ENCODE data around the gene RAB5A.
"Not testable (repeated sequence)": the region's sequence is repeated elsewhere in the genome, so short reads cannot be mapped to it uniquely, and the experiment has no call there.

The RAB5A gene

DNA sequence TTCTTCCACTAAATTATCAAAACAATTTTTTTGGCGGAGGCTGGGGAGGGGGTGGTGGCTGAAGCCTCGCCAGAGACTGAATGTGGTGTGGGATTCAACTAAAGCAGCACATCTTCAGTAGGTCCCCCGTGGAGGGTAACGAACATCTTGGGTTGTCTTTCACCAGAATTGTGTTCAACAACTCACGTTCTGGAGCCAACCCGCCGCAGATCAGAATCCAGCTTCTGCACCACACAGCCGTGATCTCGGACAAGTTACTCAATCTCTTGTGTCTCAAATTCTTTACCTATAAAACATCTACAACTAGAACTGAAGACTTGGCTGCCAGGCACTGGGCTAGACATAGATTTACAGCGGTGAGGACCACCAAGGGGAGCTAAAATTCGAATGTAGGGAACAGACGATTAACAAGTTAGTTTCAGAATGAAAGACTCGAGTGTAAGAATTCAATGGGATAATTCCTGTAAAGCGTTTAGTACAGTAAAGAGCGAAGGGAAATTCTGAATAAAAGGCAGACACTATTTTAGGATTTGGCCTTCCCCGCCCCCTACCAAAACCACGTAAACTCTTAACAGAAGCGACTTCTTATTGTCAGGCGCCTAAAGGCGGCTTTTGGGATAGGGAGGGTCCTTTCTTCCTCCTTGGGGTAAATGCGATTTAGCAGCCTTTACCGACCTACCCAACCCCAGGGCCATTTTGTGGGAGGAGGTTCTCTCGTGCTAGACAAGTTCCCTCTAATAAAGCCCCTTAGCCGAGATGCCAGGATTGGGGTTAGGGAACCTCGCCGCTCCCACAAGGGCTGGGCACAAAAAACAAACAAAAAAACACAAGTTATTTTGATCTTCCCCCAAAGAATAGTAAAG is 697 bp upstream of the RAB5A start:
- 71 to 79% methylated on average over 24 to 26 of the region's 26 CpGs for WGBS, 2 experiments
- H3K4me1 ChIP-seq (ENCODE audit: control insufficient read depth, insufficient read depth, low read length): peaks cover 12% of the 10 kb centered on the region
- peak overlapping the region; percentile 100 for H3K4me3 ChIP-seq (ENCODE audit: insufficient read depth, low read depth, low read length)
- H3K27ac ChIP-seq (ENCODE audit: insufficient read depth, low read depth, low read length, poor library complexity, severe bottlenecking): peak overlapping the region; percentile 96
- no peaks in the 10 kb centered on the region for H3K27me3 ChIP-seq (ENCODE audit: control insufficient read depth, insufficient read depth, low read length, poor library complexity, severe bottlenecking)
- no peaks in the 10 kb centered on the region for H3K9me3 ChIP-seq (ENCODE audit: control insufficient read depth, low read length)
- peaks cover 3% of the 10 kb centered on the region for H3K36me3 ChIP-seq (ENCODE audit: control insufficient read depth, insufficient read depth, low read length)

DNA sequence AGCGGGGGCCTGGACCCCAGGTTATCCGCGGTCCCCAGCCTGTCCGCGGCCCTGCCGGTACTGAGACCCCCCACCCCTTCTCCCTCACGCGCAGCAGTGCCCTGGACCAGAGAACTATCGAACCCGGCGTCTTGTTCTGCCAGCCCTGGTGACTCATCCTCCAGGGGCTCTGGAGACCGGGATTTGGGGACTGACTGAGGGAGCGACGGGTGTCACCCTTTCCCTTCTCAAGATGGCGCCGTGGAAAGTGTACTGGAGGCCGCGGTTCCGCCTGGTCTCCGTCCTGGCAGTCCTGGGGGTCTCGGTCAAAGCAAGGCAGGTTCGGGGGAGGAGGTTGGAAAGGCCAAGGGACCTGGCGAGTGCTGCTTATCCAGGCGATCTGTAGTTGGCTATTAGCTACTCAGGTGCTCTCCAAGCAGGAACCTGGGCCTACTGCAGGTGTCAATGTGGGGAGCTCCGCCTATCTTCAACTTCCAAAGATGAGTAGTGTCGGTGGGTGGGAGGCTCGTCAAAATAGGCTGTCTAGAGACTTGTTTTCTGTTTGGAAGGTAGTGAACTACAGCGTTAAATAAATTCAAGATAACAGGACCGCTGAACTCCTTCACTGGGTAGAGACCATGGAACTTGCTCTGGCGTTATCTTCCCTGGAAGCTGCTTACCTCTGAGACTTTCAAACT is 790 bp downstream of the RAB5A start:
- WGBS, 2 experiments: 0 to 1% methylated on average over 30 of the region's 30 CpGs
- Histone ChIP-seq H3K4me3 (ENCODE audit: insufficient read depth, low read depth, low read length) (peak overlapping the region; percentile 100), H3K27ac (ENCODE audit: insufficient read depth, low read depth, low read length, poor library complexity, severe bottlenecking) (peak overlapping the region; percentile 96), H3K4me1 (ENCODE audit: control insufficient read depth, insufficient read depth, low read length) (peaks cover 12% of the 10 kb centered on the region), H3K9me3 (ENCODE audit: control insufficient read depth, low read length) (no peaks in the 10 kb centered on the region), H3K27me3 (ENCODE audit: control insufficient read depth, insufficient read depth, low read length, poor library complexity, severe bottlenecking) (no peaks in the 10 kb centered on the region), H3K36me3 (ENCODE audit: control insufficient read depth, insufficient read depth, low read length) (peaks cover 5% of the 10 kb centered on the region)

DNA sequence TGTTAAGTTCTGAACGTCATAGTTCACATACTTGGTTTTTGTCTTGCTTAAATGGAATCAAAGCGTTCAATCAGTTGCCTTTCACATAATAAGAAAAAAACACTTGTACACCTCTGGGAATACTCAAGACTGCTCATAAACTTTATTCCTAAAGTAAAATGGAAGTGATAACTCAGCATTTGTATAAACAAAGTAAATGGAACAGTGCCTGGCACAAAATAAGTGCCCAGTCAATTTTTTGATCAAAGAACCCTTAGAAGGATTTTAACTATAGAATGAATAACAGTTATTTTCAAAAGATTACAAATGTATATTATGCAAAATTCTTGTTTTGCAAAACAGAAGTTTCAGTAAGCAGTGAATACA is 1.3 kb downstream of the RAB5A start:
- peak overlapping the region; percentile 100 for H3K4me3 ChIP-seq (ENCODE audit: insufficient read depth, low read depth, low read length)
- no peaks in the 10 kb centered on the region for H3K9me3 ChIP-seq (ENCODE audit: control insufficient read depth, low read length)
- H3K27ac ChIP-seq (ENCODE audit: insufficient read depth, low read depth, low read length, poor library complexity, severe bottlenecking): no peak overlapping the region
- no peaks in the 10 kb centered on the region for H3K27me3 ChIP-seq (ENCODE audit: control insufficient read depth, insufficient read depth, low read length, poor library complexity, severe bottlenecking)
- 0 to 4% methylated on average over 2 of the region's 2 CpGs for WGBS, 2 experiments
- peaks cover 12% of the 10 kb centered on the region for H3K4me1 ChIP-seq (ENCODE audit: control insufficient read depth, insufficient read depth, low read length)
- peaks cover 6% of the 10 kb centered on the region for H3K36me3 ChIP-seq (ENCODE audit: control insufficient read depth, insufficient read depth, low read length)

GRCh38 chr3:19950316-19950715 is 3.4 kb downstream of the RAB5A start:
- Histone ChIP-seq H3K9me3 (ENCODE audit: control insufficient read depth, low read length) (no peaks in the 10 kb centered on the region), H3K27me3 (ENCODE audit: control insufficient read depth, insufficient read depth, low read length, poor library complexity, severe bottlenecking) (no peaks in the 10 kb centered on the region), H3K36me3 (ENCODE audit: control insufficient read depth, insufficient read depth, low read length) (peaks cover 21% of the 10 kb centered on the region), H3K27ac (ENCODE audit: insufficient read depth, low read depth, low read length, poor library complexity, severe bottlenecking) (no peak overlapping the region), H3K4me1 (ENCODE audit: control insufficient read depth, insufficient read depth, low read length) (peaks cover 12% of the 10 kb centered on the region), H3K4me3 (ENCODE audit: insufficient read depth, low read depth, low read length) (no peak overlapping the region)
- 95 to 98% methylated on average over 2 of the region's 2 CpGs for WGBS, 2 experiments

DNA sequence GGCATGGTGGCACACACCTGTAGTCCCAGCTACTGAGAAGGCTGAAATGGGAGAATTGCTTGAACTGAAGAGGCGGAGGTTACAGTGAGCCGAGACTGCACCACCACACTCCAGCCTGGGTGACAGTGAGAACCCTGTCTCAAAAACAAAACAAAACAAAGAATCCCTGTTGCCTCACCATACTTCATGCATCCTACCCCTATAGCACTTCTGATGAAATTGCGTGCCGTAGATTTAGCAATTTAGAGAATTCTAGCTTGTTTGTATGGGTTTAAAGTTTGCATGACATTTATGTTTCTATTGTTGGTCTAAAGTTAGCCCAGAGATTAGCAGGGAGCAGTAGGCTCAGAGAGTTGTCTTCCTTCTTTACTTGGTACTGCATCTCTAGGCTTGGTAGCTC is 7.8 kb downstream of the RAB5A start:
- Histone ChIP-seq H3K27me3 (ENCODE audit: control insufficient read depth, insufficient read depth, low read length, poor library complexity, severe bottlenecking) (no peaks in the 10 kb centered on the region), H3K9me3 (ENCODE audit: control insufficient read depth, low read length) (no peaks in the 10 kb centered on the region), H3K4me3 (ENCODE audit: insufficient read depth, low read depth, low read length) (no peak overlapping the region), H3K27ac (ENCODE audit: insufficient read depth, low read depth, low read length, poor library complexity, severe bottlenecking) (no peak overlapping the region), H3K4me1 (ENCODE audit: control insufficient read depth, insufficient read depth, low read length) (no peaks in the 10 kb centered on the region), H3K36me3 (ENCODE audit: control insufficient read depth, insufficient read depth, low read length) (peaks cover 21% of the 10 kb centered on the region)
- 93 to 98% methylated on average over 4 of the region's 4 CpGs for WGBS, 2 experiments

DNA sequence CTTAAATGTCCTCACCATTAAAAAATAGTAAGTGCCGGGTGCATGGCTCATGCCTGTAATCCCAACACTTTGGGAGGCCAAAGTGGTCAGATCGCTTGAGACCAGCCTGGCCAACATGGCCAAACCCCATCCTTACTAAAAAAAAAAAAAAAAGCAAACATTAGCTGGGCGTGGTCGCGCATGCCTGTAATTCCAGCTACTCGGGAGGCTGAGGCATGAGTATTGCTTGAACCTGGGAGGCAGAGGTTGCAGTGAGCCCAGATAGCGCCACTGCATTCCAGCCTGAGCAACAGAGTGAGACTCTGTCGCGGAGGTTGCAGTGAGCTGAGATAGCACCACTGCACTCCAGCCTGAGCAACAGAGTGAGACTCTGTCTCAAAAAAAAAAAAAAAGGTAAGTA is 10.5 kb downstream of the RAB5A start:
- WGBS, 2 experiments: 92 to 93% methylated on average over 9 of the region's 9 CpGs
- peaks cover 15% of the 10 kb centered on the region for H3K36me3 ChIP-seq (ENCODE audit: control insufficient read depth, insufficient read depth, low read length)
- not testable (repeated sequence) for H3K27ac ChIP-seq (ENCODE audit: insufficient read depth, low read depth, low read length, poor library complexity, severe bottlenecking); H3K27me3 ChIP-seq (ENCODE audit: control insufficient read depth, insufficient read depth, low read length, poor library complexity, severe bottlenecking); H3K4me1 ChIP-seq (ENCODE audit: control insufficient read depth, insufficient read depth, low read length); H3K4me3 ChIP-seq (ENCODE audit: insufficient read depth, low read depth, low read length); H3K9me3 ChIP-seq (ENCODE audit: control insufficient read depth, low read length)

DNA sequence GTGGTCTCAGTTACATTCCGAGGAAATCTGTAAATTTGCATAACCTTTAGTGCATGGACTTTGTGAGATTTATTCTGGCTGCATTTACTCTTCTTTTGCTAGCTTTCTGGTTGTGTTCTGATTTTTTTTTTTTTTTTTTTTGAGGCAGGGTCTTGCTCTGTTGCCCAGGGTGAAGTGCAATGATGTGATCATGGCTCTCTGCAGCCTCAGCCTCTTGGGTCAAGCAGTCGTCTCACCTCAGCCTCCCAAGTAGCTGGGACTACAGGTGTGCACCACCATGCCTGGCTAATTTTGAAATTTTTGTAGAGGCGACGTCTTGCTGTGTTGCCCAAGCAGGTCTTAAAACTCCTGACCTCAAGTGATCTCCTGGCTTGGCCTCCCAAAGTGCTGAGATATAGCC is 12.6 kb downstream of the RAB5A start:
- H3K27me3 ChIP-seq (ENCODE audit: control insufficient read depth, insufficient read depth, low read length, poor library complexity, severe bottlenecking): no peaks in the 10 kb centered on the region
- no peak overlapping the region for H3K27ac ChIP-seq (ENCODE audit: insufficient read depth, low read depth, low read length, poor library complexity, severe bottlenecking)
- H3K36me3 ChIP-seq (ENCODE audit: control insufficient read depth, insufficient read depth, low read length): peaks cover 2% of the 10 kb centered on the region
- no peak overlapping the region for H3K4me3 ChIP-seq (ENCODE audit: insufficient read depth, low read depth, low read length)
- H3K9me3 ChIP-seq (ENCODE audit: control insufficient read depth, low read length): no peaks in the 10 kb centered on the region
- H3K4me1 ChIP-seq (ENCODE audit: control insufficient read depth, insufficient read depth, low read length): no peaks in the 10 kb centered on the region
- WGBS, 2 experiments: 68 to 72% methylated on average over 4 of the region's 4 CpGs

- no peaks in the 10 kb centered on the region for H3K4me1 ChIP-seq (ENCODE audit: control insufficient read depth, insufficient read depth, low read length)
- H3K9me3 ChIP-seq (ENCODE audit: control insufficient read depth, low read length): no peaks in the 10 kb centered on the region
- 92 to 99% methylated on average over 3 of the region's 4 CpGs for WGBS, 2 experiments
- no peaks in the 10 kb centered on the region for H3K27me3 ChIP-seq (ENCODE audit: control insufficient read depth, insufficient read depth, low read length, poor library complexity, severe bottlenecking)
- no peak overlapping the region for H3K4me3 ChIP-seq (ENCODE audit: insufficient read depth, low read depth, low read length)
- no peaks in the 10 kb centered on the region for H3K36me3 ChIP-seq (ENCODE audit: control insufficient read depth, insufficient read depth, low read length)
- H3K27ac ChIP-seq (ENCODE audit: insufficient read depth, low read depth, low read length, poor library complexity, severe bottlenecking): no peak overlapping the region
Measured at GRCh38 chr3:19960696-19961095, 13.8 kb downstream of the RAB5A start.

DNA sequence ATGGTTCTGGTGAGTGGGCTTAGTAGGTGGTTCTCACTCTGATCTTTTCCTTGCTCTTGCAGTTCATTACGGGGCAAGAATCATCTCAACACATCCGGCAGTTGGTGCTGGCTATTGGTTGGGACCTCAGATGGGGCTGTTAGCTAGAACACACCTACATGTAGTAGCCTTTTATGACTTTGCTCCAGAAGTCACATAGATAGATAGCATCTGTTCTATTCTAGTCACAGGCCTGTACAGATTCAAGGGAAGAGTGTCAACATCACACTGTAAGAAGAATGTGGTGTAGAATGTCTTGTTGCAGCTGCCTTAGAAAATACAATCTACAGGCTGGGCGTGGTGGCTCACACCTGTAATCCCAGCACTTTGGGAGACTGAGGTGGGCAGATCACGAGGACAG is 15.1 kb downstream of the RAB5A start:
- H3K9me3 ChIP-seq (ENCODE audit: control insufficient read depth, low read length): no peaks in the 10 kb centered on the region
- H3K27me3 ChIP-seq (ENCODE audit: control insufficient read depth, insufficient read depth, low read length, poor library complexity, severe bottlenecking): no peaks in the 10 kb centered on the region
- no peaks in the 10 kb centered on the region for H3K4me1 ChIP-seq (ENCODE audit: control insufficient read depth, insufficient read depth, low read length)
- H3K36me3 ChIP-seq (ENCODE audit: control insufficient read depth, insufficient read depth, low read length): no peaks in the 10 kb centered on the region
- H3K27ac ChIP-seq (ENCODE audit: insufficient read depth, low read depth, low read length, poor library complexity, severe bottlenecking): no peak overlapping the region
- H3K4me3 ChIP-seq (ENCODE audit: insufficient read depth, low read depth, low read length): no peak overlapping the region
- 92 to 97% methylated on average over 4 of the region's 4 CpGs for WGBS, 2 experiments

GRCh38 chr3:19967208-19967607 is 20.3 kb downstream of the RAB5A start:
- WGBS, 2 experiments: 86 to 90% methylated on average over 6 of the region's 6 CpGs
- Histone ChIP-seq H3K27ac (ENCODE audit: insufficient read depth, low read depth, low read length, poor library complexity, severe bottlenecking) (no peak overlapping the region), H3K36me3 (ENCODE audit: control insufficient read depth, insufficient read depth, low read length) (peaks cover 8% of the 10 kb centered on the region), H3K27me3 (ENCODE audit: control insufficient read depth, insufficient read depth, low read length, poor library complexity, severe bottlenecking) (no peaks in the 10 kb centered on the region), H3K4me1 (ENCODE audit: control insufficient read depth, insufficient read depth, low read length) (no peaks in the 10 kb centered on the region), H3K4me3 (ENCODE audit: insufficient read depth, low read depth, low read length) (no peak overlapping the region), H3K9me3 (ENCODE audit: control insufficient read depth, low read length) (no peaks in the 10 kb centered on the region)
